Measurements from ENCODE around the gene FADS3.

- TF ChIP-seq CTCF (conservative IDR thresholded peaks at IDR 0.05; ENCODE audit: low read depth, low read length): no peak
- TF ChIP-seq EZH2 (IDR thresholded peaks at IDR 0.05; ENCODE audit: low read length, unreplicated experiment): no peak
These were observed 7.4 kb downstream of the FADS3 start for GRCh38 chr11:61883947-61884346.
